ENCODE measurements around the gene DMKN.

DNA sequence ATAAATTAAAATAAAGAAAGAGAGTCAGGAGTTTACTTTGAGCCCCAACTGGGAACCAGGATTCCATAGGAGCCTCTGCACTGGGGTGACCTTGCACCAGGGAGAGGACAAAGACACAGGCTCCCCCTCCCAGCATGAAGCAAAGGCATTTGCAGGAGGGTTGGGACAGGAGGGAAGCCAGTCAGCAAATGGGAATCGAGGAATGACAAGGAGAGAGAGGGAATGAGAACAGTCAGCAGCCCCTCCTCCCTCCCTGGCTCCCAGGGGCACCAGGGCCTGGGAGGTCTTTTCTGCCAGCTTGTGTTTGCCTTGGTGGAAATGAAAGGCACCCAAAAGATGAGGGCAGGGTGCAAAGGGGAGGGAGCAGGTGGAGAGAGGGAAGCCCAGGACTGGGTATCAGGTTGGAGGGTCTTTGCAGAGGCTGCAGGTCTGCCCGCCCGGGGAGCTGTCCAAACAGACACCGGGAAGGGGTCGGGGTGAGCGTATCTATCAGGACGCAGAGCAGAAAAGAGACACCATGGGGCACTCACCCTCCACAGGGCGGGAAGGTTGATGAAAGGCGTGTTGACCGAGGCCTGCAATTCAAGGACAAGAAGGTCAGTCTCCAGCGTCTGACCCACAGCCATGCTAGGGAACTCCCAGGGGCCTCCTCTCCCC lies 10.9 kb upstream of the DMKN start:
- TF ChIP-seq CTCF (IDR thresholded peaks at IDR 0.05; ENCODE audit: insufficient read depth, low read length) (no peak), GABPA (IDR thresholded peaks at IDR 0.05; ENCODE audit: low read depth) (no peak), POLR2AphosphoS5 (IDR thresholded peaks at IDR 0.05; ENCODE audit: low read depth) (no peak)
- TF ChIP-seq, protein P1, sequence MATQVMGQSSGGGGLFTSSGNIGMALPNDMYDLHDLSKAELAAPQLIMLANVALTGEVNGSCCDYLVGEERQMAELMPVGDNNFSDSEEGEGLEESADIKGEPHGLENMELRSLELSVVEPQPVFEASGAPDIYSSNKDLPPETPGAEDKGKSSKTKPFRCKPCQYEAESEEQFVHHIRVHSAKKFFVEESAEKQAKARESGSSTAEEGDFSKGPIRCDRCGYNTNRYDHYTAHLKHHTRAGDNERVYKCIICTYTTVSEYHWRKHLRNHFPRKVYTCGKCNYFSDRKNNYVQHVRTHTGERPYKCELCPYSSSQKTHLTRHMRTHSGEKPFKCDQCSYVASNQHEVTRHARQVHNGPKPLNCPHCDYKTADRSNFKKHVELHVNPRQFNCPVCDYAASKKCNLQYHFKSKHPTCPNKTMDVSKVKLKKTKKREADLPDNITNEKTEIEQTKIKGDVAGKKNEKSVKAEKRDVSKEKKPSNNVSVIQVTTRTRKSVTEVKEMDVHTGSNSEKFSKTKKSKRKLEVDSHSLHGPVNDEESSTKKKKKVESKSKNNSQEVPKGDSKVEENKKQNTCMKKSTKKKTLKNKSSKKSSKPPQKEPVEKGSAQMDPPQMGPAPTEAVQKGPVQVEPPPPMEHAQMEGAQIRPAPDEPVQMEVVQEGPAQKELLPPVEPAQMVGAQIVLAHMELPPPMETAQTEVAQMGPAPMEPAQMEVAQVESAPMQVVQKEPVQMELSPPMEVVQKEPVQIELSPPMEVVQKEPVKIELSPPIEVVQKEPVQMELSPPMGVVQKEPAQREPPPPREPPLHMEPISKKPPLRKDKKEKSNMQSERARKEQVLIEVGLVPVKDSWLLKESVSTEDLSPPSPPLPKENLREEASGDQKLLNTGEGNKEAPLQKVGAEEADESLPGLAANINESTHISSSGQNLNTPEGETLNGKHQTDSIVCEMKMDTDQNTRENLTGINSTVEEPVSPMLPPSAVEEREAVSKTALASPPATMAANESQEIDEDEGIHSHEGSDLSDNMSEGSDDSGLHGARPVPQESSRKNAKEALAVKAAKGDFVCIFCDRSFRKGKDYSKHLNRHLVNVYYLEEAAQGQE (IDR thresholded peaks at IDR 0.05; ENCODE audit: insufficient replicate concordance, low read depth), result no peak

All from HL-60 (cell line).